ENCODE data around the gene PTPRN. TPM values are rescaled to one million over a fixed set of nuclear protein-coding genes. Genes with fewer than 3 reads are reported as not detected.
"Not testable (repeated sequence)": the region's sequence is repeated elsewhere in the genome, so short reads cannot be mapped to it uniquely, and the experiment has no call there.

PTPRN gene
- total and polyA plus RNA-seq, 2 experiments from 2014 or later = 5.1 to 22.1 TPM

- no peak for TF ChIP-seq ZNF462 (CRISPR knock-in tag; IDR thresholded peaks at IDR 0.05)
- TF ChIP-seq EZH2 (IDR thresholded peaks at IDR 0.05; ENCODE audit: low read depth, unreplicated experiment) = no peak
- no peak for TF ChIP-seq ZNF114 (CRISPR knock-in tag; IDR thresholded peaks at IDR 0.05)
- no peak for TF ChIP-seq ZNF331 (CRISPR knock-in tag; IDR thresholded peaks at IDR 0.05; ENCODE audit: low read depth)
- no peak for TF ChIP-seq EZH2phosphoT487 (IDR thresholded peaks at IDR 0.05; ENCODE audit: unreplicated experiment)
- no peak for TF ChIP-seq CREB1 (CRISPR knock-in tag; IDR thresholded peaks at IDR 0.05; ENCODE audit: low read depth)
Observed at GRCh38 chr2:219314804-219315468, 5.7 kb upstream of the PTPRN start (continued).

- not testable (repeated sequence) for H2AFZ ChIP-seq; H3K27ac ChIP-seq (ENCODE audit: low read depth); H3K27me3 ChIP-seq (ENCODE audit: insufficient read depth); H3K27ac Mint-ChIP-seq; H3K9me2 ChIP-seq (ENCODE audit: insufficient read depth); H3K4me3 Mint-ChIP-seq; H3K79me2 ChIP-seq (replicated peaks; ENCODE audit: insufficient read depth); H3K4me2 ChIP-seq; H3F3A ChIP-seq (replicated peaks; ENCODE audit: low read depth); ATAC-seq; DNase-seq (ENCODE audit: low spot score); H3K36me3 ChIP-seq (ENCODE audit: insufficient read depth); H3K9me3 Mint-ChIP-seq; H4K20me1 ChIP-seq (replicated peaks; ENCODE audit: insufficient read depth); H3K36me3 Mint-ChIP-seq (ENCODE audit: low read depth); H3K4me3 ChIP-seq; H3K27me3 Mint-ChIP-seq (ENCODE audit: insufficient read depth, low read depth, poor library complexity)
- peaks cover 20% of the 10 kb centered on the region for H3K4me1 Mint-ChIP-seq
- peaks cover 17% of the 10 kb centered on the region for H3K4me1 ChIP-seq (ENCODE audit: insufficient read depth)
Observed at GRCh38 chr2:219312683-219313263, 3.6 kb upstream of the PTPRN start.

Data from GM23338 (cell line).